GM12891 (cell line): ENCODE results near the gene SKIL.

Source experiments
- POLR2A ChIP-seq: IDR thresholded peaks from 2 replicates; pipeline ENCODE4 v1.6.1; 2011; ENCODE audit warnings: low read depth, low read length, control low read depth
- POLR2AphosphoS5 ChIP-seq: IDR thresholded peaks from 2 replicates; pipeline ENCODE4 v1.6.1; 2011; ENCODE audit warnings: low read depth, low read length, control low read depth
- SPI1 ChIP-seq: IDR thresholded peaks from 2 replicates; pipeline ENCODE4 v1.6.1; 2011; ENCODE audit warnings: low read depth, low read length, control low read depth
- TAF1 ChIP-seq: IDR thresholded peaks from 2 replicates; pipeline ENCODE4 v1.6.1; 2011; ENCODE audit warnings: low read depth, low read length, control low read depth

- no peak for TF ChIP-seq POLR2A
- no peak for TF ChIP-seq TAF1
- no peak for TF ChIP-seq SPI1
- no peak for TF ChIP-seq POLR2AphosphoS5
These were observed 62.8 kb downstream of the SKIL start for GRCh38 chr3:170420307-170420821.
